NCI-H187 (cell line): ENCODE results near the gene SCPEP1.

Experiments used
- DNase-seq, 2 experiments: peaks; one replicate each; lab custom pipeline; 2025; lab: John Stamatoyannopoulos, UW

SCPEP1 gene

DNA sequence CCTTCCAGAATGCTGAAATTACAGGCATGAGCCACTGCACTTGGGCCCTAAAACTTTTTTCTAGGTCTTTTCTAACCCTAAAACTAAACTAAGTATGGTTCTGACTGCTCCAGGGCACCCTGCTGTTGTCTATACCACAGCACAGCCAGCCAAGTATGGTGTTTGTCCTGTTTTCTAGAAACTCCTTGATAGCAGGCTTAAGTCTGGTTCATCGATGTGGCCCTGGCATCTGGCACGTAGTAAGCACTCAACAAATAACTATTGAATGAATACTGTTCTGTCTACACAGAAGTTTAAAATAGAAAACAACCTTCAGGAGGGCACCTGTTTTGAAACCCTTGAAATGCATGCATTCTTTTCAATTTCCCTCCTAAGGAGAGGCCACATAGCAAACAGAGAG lies 62.6 kb downstream of the SCPEP1 start:
- DNase-seq: no peak

DNA sequence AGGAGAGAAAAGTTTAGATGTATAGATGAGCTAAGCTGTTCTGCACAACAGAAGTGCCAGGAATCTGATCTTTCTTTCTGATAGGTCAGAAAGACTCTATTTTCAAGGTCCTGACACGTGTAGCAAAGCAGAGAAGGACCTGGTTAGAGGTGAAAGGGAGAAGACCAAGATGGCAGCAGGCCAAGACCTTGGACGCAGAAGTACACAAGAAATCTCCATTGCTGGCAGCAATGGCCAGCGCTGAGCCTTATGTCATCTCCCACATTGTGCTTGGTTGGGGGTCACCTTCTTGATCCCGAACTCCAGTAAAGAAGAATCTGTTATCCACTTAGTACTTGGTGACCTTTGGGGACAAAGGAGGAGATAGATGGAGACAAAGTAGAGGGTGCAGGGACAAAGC lies 65.3 kb downstream of the SCPEP1 start:
- no peak for DNase-seq

DNA sequence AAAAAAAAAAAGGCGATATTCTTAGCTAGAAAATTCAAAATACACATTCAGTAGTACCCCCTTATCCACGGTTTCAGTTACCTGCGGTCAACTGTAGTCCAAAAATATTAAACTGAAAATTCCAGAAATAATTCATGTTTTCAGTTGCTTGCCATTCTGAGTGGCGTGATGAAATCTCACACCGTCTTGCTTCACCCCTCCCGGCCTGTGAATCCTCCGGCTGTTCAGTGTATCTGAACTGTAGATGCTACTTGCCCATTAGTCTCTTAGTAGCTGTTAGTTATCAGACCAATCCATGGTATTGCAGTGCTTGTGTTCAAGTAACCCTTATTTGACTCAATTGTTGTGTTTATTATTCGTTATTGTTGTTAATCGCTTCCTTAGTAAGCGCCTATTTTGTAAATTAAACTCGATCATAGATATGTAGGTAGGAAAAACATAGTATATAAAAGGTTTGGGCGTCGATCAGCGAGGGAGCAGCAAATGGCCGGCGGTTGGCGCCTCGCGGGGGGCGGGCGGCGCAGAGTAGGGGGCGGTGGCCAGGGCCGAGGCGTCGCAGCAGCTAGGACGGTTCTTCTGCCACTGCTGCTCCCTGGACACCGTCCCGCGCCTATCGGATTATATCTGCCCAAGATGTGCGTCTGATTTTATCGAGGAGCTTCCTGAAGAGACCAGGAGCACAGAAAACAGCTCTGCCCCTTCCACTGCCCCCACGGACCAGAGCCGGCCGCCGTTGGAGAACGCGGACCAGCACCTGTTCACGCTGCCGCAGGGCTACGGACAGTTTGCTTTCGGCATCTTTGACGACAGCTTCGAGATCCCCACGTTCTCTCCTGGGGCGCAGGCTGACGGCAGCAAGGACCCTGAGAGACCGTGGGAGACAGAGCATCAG lies 67.3 kb downstream of the SCPEP1 start:
- peak in 1 of 2 experiments; percentile 34 for DNase-seq

DNA sequence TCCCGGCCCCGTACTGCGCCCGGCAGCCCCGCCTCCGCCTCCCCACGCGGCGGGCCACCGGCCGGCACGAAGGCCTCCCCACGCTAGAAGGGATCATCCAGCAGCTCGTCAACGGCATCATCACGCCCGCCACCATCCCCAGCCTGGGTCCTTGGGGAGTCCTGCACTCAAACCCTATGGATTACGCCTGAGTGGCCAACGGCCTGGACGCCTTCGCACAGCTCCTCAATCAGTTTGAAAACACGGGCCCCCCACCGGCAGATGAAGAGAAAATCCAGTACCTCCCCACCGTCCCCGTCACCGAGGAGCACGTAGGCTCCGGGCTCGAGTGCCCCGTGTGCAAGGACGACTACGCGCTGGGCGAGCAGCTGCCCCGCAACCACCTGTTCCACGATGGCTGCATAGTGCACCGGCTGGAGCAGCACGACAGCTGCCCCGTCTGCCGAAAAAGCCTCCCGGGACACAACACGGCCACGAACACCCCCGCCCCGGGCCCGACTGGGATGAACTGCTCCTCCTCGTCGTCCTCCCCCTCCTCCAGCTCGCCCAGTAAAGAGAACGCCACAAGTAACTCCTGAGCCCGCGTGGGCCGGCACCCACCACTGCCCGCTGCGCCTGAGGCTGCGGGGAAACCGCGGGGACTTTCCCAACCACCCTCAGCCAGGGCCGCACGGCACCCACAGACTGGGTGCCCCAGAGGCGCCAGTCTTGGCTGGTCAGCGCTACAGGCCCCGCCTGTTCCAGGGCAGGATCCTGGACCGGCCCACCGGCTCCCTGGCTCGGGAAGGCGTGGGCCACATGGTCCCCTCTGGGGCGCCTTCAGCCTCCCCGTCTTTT lies 68.2 kb downstream of the SCPEP1 start:
- DNase-seq: no peak

DNA sequence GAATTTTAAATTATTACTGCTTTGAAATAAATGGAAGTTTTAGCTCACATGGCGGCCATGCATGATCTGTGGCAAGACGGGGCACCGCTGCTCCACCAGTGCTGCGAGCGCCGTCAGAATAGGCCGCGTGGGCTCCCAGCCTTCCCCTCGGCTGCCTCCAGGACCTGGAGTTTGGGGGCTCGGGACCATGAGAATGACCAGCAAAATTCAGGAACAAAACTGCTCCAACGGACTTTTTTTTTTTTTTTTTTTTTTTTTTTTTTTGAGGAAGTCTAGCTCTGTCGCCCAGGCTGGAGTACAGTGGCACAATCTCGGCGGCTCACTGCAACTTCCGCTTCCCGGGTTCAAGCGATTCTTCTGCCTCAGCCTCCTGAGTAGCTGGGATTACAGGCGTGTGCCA lies 68.8 kb downstream of the SCPEP1 start:
- no peak for DNase-seq

DNA sequence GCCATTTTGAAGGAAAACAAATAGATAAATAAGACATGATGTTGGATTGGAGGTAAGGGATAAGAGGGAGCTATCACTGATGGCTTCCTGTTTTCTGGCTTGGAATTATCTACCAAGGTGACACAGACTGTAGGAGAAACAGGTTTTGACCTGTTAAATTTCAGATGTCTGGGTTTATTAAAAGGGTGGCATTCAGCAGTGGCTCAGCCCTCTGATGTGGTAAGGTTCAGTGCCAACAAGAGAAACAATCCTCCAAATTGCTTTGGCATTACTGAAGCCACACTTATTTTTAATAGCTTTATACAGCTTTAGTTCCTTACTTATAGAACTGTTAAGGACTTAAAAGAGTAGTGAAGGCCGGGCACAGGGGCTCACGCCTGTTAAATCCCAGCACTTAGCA lies 70.2 kb downstream of the SCPEP1 start:
- no peak for DNase-seq

DNA sequence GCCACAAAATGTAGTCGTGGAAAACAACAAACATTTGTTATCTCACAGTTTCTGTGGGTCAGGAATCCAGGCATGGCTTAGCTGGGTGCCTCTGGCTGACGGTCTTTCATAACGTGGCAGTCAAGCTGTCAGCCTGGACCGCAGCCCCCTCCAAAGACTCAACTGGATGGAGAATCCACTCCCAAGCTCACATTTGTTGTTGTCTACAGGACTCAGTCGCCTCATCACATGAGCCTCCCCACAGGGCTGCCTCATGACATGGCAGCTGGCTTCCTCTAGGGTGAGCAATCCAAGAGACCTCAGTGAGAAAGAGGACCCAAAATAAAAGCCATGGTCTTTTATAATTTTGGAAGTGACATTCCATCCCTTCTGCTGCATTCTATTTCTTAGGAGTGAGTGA lies 72.4 kb downstream of the SCPEP1 start:
- no peak for DNase-seq

DNA sequence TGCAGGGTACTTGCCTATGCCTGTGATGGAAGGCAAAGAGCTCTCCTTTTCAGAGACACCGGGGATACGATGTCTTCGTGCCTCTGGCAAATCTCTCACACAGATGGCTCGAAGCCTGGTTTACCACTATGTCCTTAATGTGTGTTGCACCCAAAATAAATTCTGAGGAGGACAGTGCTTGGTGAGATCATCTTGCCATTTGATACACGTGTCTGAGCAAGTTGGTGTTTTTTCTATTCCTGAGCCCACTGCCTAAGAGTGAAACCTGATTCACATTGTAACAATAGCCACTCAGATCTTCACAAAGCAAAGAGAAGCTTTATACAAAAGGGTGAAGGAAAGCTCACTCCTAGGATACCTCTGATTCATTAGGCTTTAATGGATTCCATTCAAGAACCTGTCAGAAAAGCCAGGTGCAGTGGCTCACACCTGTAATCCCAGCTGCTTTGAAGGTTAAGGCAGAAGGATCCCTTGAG lies 74.0 kb downstream of the SCPEP1 start:
- DNase-seq: peak; percentile 76 to 84
